GM19397 (cell line): ENCODE results near the gene ZIC1.

Source experiments
- ATAC-seq: cut with Tn5 transposase; IDR thresholded peaks from one replicate; pipeline ENCODE4 v1.9.1; 2021; ENCODE audit warnings: mild to moderate bottlenecking, moderate library complexity; ENCODE audit not compliant: unreplicated experiment

ZIC1 gene

GRCh38 chr3:147379651-147380050 lies 29.5 kb upstream of the ZIC1 start:
- no peak for ATAC-seq

DNA sequence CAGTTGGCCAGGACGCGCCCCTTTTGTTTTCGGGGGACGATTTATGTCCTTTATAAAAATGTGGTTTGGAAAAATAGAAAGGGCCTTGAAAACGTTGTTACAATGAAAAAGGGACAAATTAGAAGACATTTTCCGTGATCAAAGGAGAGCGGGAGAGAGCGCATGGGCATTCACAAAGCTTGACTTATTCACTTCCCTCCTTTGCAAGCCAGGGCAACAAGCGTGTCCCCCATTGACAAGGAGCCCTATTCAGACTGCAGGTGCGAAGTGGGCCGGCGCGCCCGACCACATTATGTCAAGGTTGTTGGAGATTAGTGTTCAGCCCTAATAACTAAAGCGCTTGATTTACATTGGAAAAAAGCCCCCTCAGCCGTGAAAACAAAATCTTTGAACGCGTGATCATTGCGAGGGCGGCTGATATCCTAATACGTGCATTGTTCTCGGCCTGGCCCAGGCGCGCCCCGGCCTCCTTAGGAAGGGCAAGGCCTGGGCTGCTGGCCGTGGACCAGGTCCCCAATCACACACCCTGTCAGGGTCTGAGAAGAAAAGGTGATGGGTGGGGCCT lies 28.7 kb upstream of the ZIC1 start:
- no peak for ATAC-seq

DNA sequence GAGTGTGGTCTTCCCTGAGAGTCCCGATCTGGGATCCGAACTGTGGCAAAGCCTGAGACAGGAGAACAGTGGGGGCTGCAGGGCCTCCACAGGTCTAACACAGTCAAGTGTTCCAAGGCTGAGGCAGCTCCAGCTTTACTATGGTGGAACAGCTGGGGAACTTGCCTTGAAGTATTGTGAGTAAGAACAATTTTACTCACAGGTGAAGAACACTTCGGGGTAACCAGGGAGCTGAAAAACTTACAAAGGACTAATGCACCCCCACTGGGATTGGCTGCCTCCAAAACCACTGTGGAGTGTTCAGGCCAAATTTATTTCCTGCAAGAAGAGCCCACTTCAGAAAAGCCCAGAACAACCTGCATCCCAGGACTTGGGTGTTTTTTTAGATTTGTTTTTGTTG lies 28.2 kb upstream of the ZIC1 start:
- no peak for ATAC-seq

DNA sequence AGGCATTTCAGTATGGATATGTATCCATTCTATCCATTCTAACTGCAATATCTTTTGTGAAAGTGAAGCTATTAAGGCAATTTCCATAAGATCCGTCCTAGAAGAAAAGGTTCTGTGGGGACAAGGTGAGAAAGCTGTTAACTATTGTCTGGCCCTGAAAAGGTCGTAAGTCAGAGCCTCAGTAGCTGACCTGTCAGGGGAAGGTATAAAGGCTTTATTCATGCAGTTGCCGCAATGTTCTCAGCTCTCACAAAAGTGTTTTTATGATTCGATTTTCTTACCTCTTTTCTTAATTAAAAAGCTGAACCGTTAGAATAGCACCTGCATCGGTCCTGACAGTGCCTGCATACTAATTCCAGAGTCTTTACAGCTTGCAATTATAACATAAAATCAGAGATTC lies 27.6 kb upstream of the ZIC1 start:
- no peak for ATAC-seq

- ATAC-seq = no peak
Observed at GRCh38 chr3:147383617-147384016, 25.5 kb upstream of the ZIC1 start.

DNA sequence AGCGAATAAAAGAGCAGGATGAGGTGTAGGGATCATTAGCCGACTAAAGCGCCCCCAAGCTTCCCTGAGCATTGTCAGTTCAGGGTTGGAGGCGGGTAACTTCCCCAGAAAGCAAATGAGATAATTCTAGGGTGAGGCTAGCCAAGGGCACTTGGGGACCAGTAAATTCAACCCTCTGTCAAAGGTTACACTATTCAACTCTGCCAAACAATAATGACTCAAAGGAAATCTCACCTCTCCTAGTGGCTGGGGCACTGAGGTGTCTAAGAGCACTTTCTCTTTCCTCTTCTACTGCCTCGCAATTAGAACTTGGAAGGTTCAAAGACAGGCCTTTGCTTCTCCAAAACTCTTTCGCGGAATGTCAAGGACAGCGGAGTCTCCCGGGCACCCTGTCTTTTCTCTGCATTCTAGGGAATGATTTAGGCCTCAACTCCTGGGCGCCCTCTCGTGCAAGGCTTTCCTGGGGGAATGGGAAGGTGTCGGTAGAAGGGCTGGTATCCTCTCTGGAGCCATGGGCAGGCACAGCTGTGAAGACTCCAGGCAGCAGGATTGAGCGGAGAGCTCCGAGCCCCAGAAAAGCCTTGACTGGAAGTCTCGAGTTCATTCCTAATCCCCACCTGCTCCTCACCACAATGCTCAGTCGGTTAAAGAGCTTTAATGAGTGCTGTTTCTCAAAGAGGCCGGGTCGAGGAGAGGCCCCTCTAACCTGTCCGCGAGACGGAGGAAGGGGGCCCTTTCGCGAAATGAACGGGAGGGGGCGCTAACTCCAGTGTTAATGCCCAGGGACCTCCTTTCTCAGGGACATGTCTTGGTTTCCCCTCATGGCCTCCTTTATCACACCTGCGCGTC lies 24.7 kb upstream of the ZIC1 start:
- no peak for ATAC-seq

- no peak for ATAC-seq
Observed at GRCh38 chr3:147385059-147386012, 23.8 kb upstream of the ZIC1 start.

- no peak for ATAC-seq
Observed at GRCh38 chr3:147387291-147387884, 21.8 kb upstream of the ZIC1 start.

GRCh38 chr3:147387885-147388699 lies 21.1 kb upstream of the ZIC1 start:
- ATAC-seq = no peak

DNA sequence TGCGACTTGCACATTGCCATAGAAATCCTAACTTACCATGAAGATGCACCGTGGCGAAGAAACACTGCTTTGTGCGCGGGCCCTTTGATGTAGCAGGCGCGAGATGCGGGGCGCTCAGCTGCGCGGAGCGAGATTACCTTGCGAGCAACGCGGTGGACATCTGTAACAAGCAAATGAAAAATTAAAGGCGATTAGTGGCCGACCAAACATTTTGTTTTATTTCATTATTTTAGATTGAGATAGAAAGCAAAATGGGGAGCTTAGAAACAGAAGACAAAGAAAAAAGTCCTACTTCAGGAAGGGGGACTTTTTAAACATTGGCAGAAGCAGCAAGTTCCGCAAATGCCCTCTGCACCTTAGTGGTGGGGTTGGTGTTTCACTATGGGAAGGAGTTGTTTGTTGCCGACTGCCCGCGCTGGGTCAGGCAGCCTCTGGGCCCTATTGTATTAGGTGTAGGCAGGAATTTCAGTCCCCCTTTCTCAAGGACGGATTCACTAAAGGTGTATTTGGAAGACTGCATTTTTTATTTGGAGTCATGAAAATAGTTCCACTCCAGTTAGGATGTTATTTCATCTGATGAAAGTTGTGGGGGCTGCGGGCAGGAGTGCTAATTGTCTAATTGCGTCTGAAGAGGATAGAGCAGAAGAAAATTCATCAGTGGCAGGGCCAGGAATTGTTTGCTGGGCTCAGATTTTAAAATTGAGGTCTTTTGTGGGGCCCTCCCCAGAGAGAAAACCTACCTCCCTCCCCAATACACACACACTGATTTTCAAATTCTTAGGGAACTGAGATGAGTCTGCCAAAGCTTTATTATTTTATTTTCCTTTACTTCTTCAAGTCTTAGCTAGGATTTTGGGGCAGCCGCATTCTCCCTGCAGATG lies 20.2 kb upstream of the ZIC1 start:
- no peak for ATAC-seq

DNA sequence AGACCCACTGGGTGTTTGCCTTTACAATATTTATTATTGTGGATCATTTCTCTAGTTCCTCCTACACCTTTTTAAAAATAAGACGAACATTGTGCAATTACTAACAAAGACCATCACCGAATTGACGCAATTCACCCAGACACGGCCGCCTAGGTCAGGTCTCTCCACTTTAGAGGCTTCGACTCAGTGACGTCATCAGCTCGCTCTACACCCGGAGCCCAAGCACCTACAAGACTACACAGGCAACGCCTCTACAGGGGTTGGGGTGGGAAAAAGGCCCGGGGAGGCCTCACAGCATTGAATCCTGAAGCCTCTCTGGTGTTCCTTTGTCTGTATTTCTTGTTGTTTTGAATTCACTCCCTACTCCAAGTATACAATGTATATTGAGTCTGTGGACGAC lies 19.4 kb upstream of the ZIC1 start:
- ATAC-seq = no peak

DNA sequence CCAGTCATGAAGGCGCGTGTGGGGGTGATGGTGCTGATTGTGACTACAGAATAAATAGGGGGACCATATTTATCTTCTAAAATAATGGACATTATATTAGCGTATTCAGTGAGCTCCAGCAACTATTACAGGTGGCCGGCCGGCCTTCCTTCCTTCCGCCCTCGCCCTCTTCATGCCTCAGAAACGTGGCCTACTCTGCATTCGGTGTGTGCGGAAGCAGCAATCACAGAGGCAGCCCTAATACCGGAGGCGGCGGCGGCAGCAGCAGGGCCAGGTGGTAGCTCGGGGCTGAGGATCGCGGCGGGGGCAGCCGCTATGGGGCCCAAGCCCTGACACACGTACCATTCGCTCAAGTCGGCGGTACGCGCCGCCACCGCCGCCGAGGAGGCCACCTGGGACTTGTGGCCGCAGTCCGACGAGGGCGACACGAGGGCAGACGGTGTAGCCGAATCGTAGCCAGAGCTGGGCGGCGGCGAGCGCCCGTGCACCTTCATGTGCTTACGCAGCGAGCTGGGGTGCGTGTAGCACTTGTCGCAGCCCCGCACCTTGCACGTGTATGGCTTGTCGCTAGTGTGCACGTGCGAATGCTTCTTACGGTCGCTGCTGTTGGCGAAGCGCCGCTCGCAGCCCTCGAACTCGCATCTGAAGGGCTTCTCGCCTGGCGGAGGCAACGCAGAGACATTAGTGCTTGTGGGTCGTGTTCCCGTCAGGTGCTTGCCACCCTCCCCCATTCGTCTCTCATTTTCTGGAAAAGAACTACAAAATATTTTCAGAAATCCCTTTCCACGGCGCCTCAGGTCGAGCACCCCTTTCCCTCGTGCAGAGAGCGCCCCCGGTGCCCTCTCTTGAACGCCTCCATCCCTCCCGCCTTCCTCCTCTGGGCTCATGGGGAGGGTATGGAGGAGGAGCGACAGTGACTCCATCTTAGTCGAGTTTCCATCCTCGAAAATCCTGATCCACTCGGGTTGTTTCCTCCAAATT lies 18.3 kb upstream of the ZIC1 start:
- no peak for ATAC-seq

DNA sequence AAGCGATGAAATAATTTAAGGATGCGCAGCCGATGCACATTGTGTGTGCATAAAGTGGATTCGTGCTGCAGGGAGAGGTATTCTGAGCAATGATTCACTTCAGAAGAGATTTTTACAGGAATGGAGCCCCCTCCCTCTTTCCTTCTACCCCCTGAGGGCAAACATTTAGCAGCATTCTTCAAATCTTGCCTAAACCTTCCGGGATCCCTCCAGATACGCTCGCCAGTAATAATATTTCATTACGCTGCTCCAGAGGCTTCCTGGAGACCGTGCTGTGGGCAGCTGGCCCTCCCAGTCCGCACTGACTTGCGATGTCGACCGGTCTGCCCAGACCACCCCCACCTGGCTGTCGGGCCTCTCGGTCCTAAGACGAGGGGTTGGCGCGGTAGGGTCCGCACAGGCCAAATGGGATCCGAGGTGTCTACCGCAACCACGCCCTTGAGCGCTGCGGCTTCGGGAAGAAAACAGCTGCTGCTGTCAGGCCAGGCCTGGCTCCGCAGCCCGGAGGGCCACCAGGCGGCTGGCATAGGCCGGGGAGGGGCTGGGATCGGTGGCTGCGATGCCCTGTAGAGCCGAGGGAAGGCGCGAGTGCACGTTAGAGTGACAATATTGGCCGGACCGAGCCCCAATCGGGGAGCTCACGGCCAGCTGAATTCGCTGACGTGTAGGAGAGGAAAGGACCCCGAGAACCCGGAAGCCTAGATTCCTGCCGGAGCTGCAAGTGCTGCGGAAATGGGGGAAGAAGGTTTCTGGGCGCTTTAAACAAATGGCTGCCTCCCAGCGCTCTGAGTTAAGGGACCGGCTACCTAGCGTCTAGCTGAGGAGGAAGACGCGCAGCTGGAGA lies 17.2 kb upstream of the ZIC1 start:
- ATAC-seq = no peak

DNA sequence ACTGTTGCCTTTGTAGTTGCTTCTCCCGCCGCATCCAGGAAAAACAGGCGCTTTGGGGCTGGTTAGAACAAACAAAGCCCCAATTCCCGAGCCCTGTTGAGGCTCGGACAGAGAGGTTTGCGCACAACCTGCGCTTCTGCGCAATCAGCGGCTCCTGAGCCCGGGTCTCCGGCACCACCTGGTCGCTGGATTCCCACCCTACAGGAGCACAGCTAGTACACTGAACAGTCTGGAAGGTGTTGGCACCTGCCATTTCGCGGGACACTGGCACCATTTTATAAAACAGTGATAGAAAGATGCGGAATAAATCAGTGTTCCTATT lies 16.6 kb upstream of the ZIC1 start:
- no peak for ATAC-seq

DNA sequence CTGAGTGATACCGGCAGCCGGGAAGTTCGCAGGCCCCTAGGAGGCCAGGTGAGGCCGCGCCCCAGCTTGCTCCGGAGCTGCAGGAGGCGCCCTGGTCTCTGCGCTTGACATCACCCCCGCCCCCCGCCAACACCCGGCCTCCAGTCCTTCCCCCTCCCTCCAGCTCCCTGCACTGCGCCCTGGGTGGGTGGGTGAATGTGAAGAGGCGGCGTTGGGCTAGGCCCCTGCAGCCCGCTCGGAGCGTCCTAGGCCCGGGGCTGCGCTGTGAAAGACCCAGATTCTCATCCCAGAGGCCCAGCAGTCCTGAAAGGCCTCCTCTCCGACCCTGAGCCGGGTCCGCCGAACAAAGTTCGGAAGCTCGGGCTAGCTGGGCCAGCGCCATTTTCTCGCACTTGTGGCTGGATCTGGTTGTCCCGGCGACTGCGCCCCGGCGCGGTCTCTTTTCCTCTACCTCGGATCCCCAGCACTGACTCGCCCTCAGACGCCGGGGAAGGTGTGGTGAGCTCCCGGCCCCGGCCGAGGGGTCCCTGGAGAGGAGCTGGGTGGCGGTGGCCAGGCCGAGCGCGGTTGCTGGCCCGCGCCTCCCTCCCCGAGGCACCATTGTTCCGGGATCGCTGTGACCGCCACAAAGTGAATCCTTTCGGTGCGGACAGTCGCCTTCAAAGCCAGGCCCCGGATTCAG lies 15.8 kb upstream of the ZIC1 start:
- no peak for ATAC-seq

GRCh38 chr3:147393943-147394883 lies 15.0 kb upstream of the ZIC1 start:
- ATAC-seq = no peak
